Endothelial cell of umbilical vein (primary cell): Measurements from ENCODE around the gene SOCS7.

Experiments
- JUN ChIP-seq: IDR thresholded peaks from 2 replicates; pipeline ENCODE4 v1.6.1; 2011; ENCODE audit warnings: borderline replicate concordance, low read depth; ENCODE audit not compliant: insufficient read length, insufficient read depth
- MAX ChIP-seq: IDR thresholded peaks from 2 replicates; pipeline ENCODE4 v1.6.1; 2011; ENCODE audit not compliant: insufficient read depth, insufficient read length
- POLR2A ChIP-seq: IDR thresholded peaks from 2 replicates; pipeline ENCODE4 v1.6.1; 2012; ENCODE audit warnings: low read depth, mild to moderate bottlenecking, control low read depth, low read length
- POLR2AphosphoS5 ChIP-seq: IDR thresholded peaks from 2 replicates; pipeline ENCODE4 v1.6.1; 2012; ENCODE audit warnings: low read depth, mild to moderate bottlenecking, control low read depth, low read length, moderate library complexity; ENCODE audit not compliant: insufficient read depth
- TF ChIP-seq, protein P1 (sequence below), 2 donors: IDR thresholded peaks; 1 replicate in 1 of 2; 2 replicates in 1 of 2; pipeline ENCODE4 v1.5.1; 2011; ENCODE audit warnings: low read length in 2 of 2, mild to moderate bottlenecking in 2 of 2, moderate library complexity in 2 of 2, control low read depth in 1 of 2, inconsistent platforms in 1 of 2, low read depth in 1 of 2; ENCODE audit not compliant: insufficient read depth in 1 of 2; ENCODE audit errors: extremely low read depth in 1 of 2

DNA sequence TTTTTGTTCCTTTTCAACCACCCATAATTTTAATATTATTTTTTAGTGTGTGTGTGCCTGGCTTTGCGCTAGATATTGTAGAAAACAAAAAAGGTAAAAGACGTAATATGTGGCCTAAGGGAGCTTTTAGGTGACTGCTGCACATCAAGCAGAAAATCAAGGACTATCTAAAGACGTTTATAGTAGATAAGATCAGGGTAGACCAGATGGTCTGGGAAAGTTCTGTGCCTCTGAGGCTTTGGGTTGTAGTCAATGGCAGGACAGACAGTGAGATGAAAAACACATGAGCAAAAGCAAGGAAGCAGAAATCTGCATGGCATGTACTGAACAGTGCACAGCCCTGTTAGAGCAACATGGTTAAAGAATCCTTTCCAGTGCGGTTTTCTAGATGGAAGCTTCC lies 49.8 kb downstream of the SOCS7 start:
- TF ChIP-seq POLR2A (no peak), JUN (no peak), POLR2AphosphoS5 (no peak), MAX (no peak)
- TF ChIP-seq, protein P1, sequence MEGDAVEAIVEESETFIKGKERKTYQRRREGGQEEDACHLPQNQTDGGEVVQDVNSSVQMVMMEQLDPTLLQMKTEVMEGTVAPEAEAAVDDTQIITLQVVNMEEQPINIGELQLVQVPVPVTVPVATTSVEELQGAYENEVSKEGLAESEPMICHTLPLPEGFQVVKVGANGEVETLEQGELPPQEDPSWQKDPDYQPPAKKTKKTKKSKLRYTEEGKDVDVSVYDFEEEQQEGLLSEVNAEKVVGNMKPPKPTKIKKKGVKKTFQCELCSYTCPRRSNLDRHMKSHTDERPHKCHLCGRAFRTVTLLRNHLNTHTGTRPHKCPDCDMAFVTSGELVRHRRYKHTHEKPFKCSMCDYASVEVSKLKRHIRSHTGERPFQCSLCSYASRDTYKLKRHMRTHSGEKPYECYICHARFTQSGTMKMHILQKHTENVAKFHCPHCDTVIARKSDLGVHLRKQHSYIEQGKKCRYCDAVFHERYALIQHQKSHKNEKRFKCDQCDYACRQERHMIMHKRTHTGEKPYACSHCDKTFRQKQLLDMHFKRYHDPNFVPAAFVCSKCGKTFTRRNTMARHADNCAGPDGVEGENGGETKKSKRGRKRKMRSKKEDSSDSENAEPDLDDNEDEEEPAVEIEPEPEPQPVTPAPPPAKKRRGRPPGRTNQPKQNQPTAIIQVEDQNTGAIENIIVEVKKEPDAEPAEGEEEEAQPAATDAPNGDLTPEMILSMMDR (IDR thresholded peaks at IDR 0.05; ENCODE audit: extremely low read depth in 1 of 2, insufficient read depth in 1 of 2, low read depth in 1 of 2, low read length in 2 of 2), result no peak
